ENCODE measurements around the gene PLEK2. TPM values are rescaled to one million over a fixed set of nuclear protein-coding genes. Genes with fewer than 3 reads are reported as not detected.

PLEK2 gene
- total RNA-seq, 6 experiments from 2014 or later = 8.3 to 16.2 (median 12.1) TPM

GRCh38 chr14:67400434-67400833 lies 11.5 kb downstream of the PLEK2 start:
- ATAC-seq (no peak), DNase-seq (no peak)
- intact Hi-C loops (cut with DNase I) = no loop called here
- H3K36me3 ChIP-seq = no peaks in the 10 kb centered on the region
- H3K27ac ChIP-seq = no peak overlapping the region
- no peaks in the 10 kb centered on the region for H3K9me3 ChIP-seq
- 73% methylated on average over 2 of the region's 4 CpGs for WGBS (ENCODE audit: insufficient coverage, low coverage, low lambda C conversion rate, missing lambda C conversion rate)
- TF ChIP-seq CTCF (IDR thresholded peaks at IDR 0.05) (no peak), POLR2A (IDR thresholded peaks at IDR 0.05) (no peak)
- H3K27me3 ChIP-seq = no peaks in the 10 kb centered on the region
- H3K4me1 ChIP-seq = no peaks in the 10 kb centered on the region
- H3K4me3 ChIP-seq = no peak overlapping the region

GRCh38 chr14:67397536-67397935 lies 14.4 kb downstream of the PLEK2 start:
- no peak for DNase-seq
- ATAC-seq = no peak
- Histone ChIP-seq H3K4me1 (peaks cover 0 to 5% (median 2%) of the 10 kb centered on the region in 4 donors), H3K27ac (no peak overlapping the region), H3K4me3 (no peak overlapping the region), H3K9me3 (no peaks in the 10 kb centered on the region), H3K27me3 (no peaks in the 10 kb centered on the region), H3K36me3 (no peaks in the 10 kb centered on the region)
- 78% methylated on average over 6 of the region's 9 CpGs for WGBS (ENCODE audit: insufficient coverage, low coverage, low lambda C conversion rate, missing lambda C conversion rate)
- intact Hi-C loops (cut with DNase I) = no loop called here
- TF ChIP-seq POLR2A (IDR thresholded peaks at IDR 0.05) = no peak

GRCh38 chr14:67396381-67396970 lies 15.5 kb downstream of the PLEK2 start:
- Histone ChIP-seq H3K4me3 (no peak overlapping the region), H3K36me3 (no peaks in the 10 kb centered on the region), H3K9me3 (no peaks in the 10 kb centered on the region), H3K4me1 (peaks cover 0 to 9% (median 2%) of the 10 kb centered on the region in 4 donors), H3K27ac (no peak overlapping the region), H3K27me3 (no peaks in the 10 kb centered on the region)
- 70% methylated on average over 2 of the region's 2 CpGs for WGBS (ENCODE audit: insufficient coverage, low coverage, low lambda C conversion rate, missing lambda C conversion rate)
- intact Hi-C loops (cut with DNase I) = no loop called here
- TF ChIP-seq CTCF (IDR thresholded peaks at IDR 0.05) = no peak
- TF ChIP-seq POLR2A (IDR thresholded peaks at IDR 0.05) = no peak
- no peak for ATAC-seq
- DNase-seq = no peak

- no peak overlapping the region for H3K4me3 ChIP-seq
- DNase-seq (no peak), ATAC-seq (no peak)
- no peaks in the 10 kb centered on the region for H3K27me3 ChIP-seq
- TF ChIP-seq POLR2A (IDR thresholded peaks at IDR 0.05) (no peak), CTCF (IDR thresholded peaks at IDR 0.05) (no peak)
- no peak overlapping the region for H3K27ac ChIP-seq
- whole genome bisulfite sequencing (ENCODE audit: insufficient coverage, low coverage, low lambda C conversion rate, missing lambda C conversion rate) = 76% methylated on average over 3 of the region's 5 CpGs
- H3K4me1 ChIP-seq = peaks cover 0 to 9% (median 2%) of the 10 kb centered on the region in 4 donors
- intact Hi-C loops (cut with DNase I) = no loop called here
- H3K9me3 ChIP-seq = no peaks in the 10 kb centered on the region
- H3K36me3 ChIP-seq = no peaks in the 10 kb centered on the region
These were observed 16.1 kb downstream of the PLEK2 start for GRCh38 chr14:67395876-67396189.

- Histone ChIP-seq H3K9me3 (no peaks in the 10 kb centered on the region), H3K4me3 (no peak overlapping the region), H3K36me3 (no peaks in the 10 kb centered on the region), H3K4me1 (peaks cover 0 to 9% (median 2%) of the 10 kb centered on the region in 4 donors), H3K27me3 (no peaks in the 10 kb centered on the region), H3K27ac (no peak overlapping the region)
- ATAC-seq (no peak), DNase-seq (no peak)
- intact Hi-C loops (cut with DNase I) = no loop called here
- TF ChIP-seq CTCF (IDR thresholded peaks at IDR 0.05) = no peak
- no peak for TF ChIP-seq POLR2A (IDR thresholded peaks at IDR 0.05)
- WGBS (ENCODE audit: insufficient coverage, low coverage, low lambda C conversion rate, missing lambda C conversion rate) = 63% methylated on average over 6 of the region's 16 CpGs
These were observed 16.7 kb downstream of the PLEK2 start for GRCh38 chr14:67395086-67395875.

Measured in right lobe of liver (tissue), 6 donors.